Ovary (tissue), 9 donors: ENCODE measurements around the gene SIPA1L3. TPM values are rescaled to one million over a fixed set of nuclear protein-coding genes. Genes with fewer than 3 reads are reported as not detected.

Experiments
- DNase-seq, 5 donors: peaks; one replicate each; pipeline ENCODE4 v3.0.0-alpha.2; 2019 to 2020
- H3K27ac ChIP-seq, 2 donors: fragments of 200-600 bp; one replicate each; pipeline versions ENCODE4 v1.5.1 to v1.8.0; 2019 to 2022
- H3K27me3 ChIP-seq: fragments of 200-600 bp; one replicate; pipeline ENCODE4 v1.8.0; 2022
- H3K36me3 ChIP-seq: fragments of 200-600 bp; sonication (generic); one replicate; pipeline ENCODE4 v1.5.1; 2019
- H3K4me1 ChIP-seq: one replicate; pipeline ENCODE4 v1.8.1; 2013; ENCODE audit warnings: mild to moderate bottlenecking, moderate library complexity; ENCODE audit not compliant: insufficient read depth
- H3K4me3 ChIP-seq: fragments of 200-600 bp; sonication (generic); one replicate; pipeline ENCODE4 v1.5.1; 2017
- H3K9me3 ChIP-seq, 2 donors: fragments of 200-600 bp in 1 of 2; sonication (generic) in 1 of 2; one replicate each; pipeline versions ENCODE4 v1.5.1 to v1.8.1; 2013 to 2019; ENCODE audit warnings: mild to moderate bottlenecking in 1 of 2, moderate library complexity in 1 of 2
- CTCF ChIP-seq, 3 donors: fragments of 450-650 bp in 2 of 3; fragments of 200-600 bp in 1 of 3; IDR thresholded peaks; one replicate each; pipeline versions ENCODE4 v1.5.1 to v1.8.0; 2016 to 2022; ENCODE audit warnings: antibody characterized with exemption in 3 of 3, mild to moderate bottlenecking in 1 of 3
- EP300 ChIP-seq: sonication (generic); formaldehyde crosslinking; IDR thresholded peaks from one replicate; pipeline ENCODE4 v1.6.1; 2017; ENCODE audit warnings: antibody characterized with exemption
- POLR2A ChIP-seq: fragments of 450-650 bp; IDR thresholded peaks from one replicate; pipeline ENCODE4 v1.6.1; 2017; ENCODE audit warnings: antibody characterized with exemption, mild to moderate bottlenecking, moderate library complexity
- WGBS, 3 donors: extraction: QIAGEN DNeasy Blood & Tissue Kit in 1 of 3; methylation state at CpG; one replicate each; pipeline versions ENCODE4 v1.1.5 to v1.1.7; 2013 to 2017; 5-methylcytosine and 5-hydroxymethylcytosine counted together
- intact Hi-C, 4 donors: fragments of 100-400 bp; cut with DNase I; formaldehyde crosslinking; loops; one replicate each; pipeline versions ENCODE4 v1.11.0 to v1.15.1; 2022 to 2023
- polyA plus RNA-seq, 2 donors: library from polyadenylated mRNA; stranded (reverse); fragments of 200-250 nt in 1 of 2; fragments of 350-450 nt in 1 of 2; fragmentation: Illumina TruSeq in 1 of 2; extraction: RNeasy Lipid Tissue Mini Kit (QIAGEN cat#74804) in 1 of 2; gene quantifications; one replicate each; pipeline ENCODE4 v1.2.3, GENCODE V29; 2013 to 2014
- total RNA-seq, 7 donors: library from RNA; depleted of rRNA in 2 of 7; stranded (reverse); fragments of >200 nt in 2 of 7; fragmentation: NEBNext Ultra II Directional in 3 of 7; extraction: Animal tissue kit (Norgen Biotek cat#: 25700) in 3 of 7; gene quantifications; one replicate each; pipeline versions ENCODE4 v1.1.0 to v1.2.4, GENCODE V29; 2016 to 2023
- donor health status: DM: no; HTN: no; CAD: no; lungs with moderate emphysema.
- donor health status: DM: no; HTN: no; CAD: no.
- donor health status: Bipolar disorder and iron deficiency.
- donor health status: DM: yes; HTN: yes; CAD: no.
- donor health status: DM: no; HTN: no; CAD: no.
- donor health status: DM: yes; HTN: yes; CAD: no.

Gene SIPA1L3
- total and polyA plus RNA-seq, 9 donors: 4.5 to 27.9 (median 18.2) TPM

- Histone ChIP-seq H3K9me3 (no peaks in the 10 kb centered on the region), H3K36me3 (no peaks in the 10 kb centered on the region), H3K27ac (no peak overlapping the region), H3K4me3 (no peak overlapping the region), H3K27me3 (no peaks in the 10 kb centered on the region), H3K4me1 (no peaks in the 10 kb centered on the region)
- no peak for TF ChIP-seq EP300
- no peak for TF ChIP-seq CTCF (IDR thresholded peaks at IDR 0.05)
- TF ChIP-seq POLR2A: no peak
- intact Hi-C loops: no loop called here
- DNase-seq: no peak
- WGBS, 3 donors: 77 to 86% (median 81%) methylated on average over 3 of the region's 3 CpGs
These were observed 29.9 kb upstream of the SIPA1L3 start for GRCh38 chr19:37877147-37877546.

- no peaks in the 10 kb centered on the region for H3K4me1 ChIP-seq
- H3K27me3 ChIP-seq: no peaks in the 10 kb centered on the region
- no peak for TF ChIP-seq CTCF (IDR thresholded peaks at IDR 0.05)
- no peak for TF ChIP-seq EP300
- no peak for TF ChIP-seq POLR2A
- intact Hi-C loops: no loop called here
- H3K4me3 ChIP-seq: no peak overlapping the region
- H3K36me3 ChIP-seq: no peaks in the 10 kb centered on the region
- 86 to 93% (median 92%) methylated on average over 1 of the region's 1 CpG for WGBS, 3 donors
- no peak for DNase-seq
- no peaks in the 10 kb centered on the region for H3K9me3 ChIP-seq
- H3K27ac ChIP-seq: no peak overlapping the region
These were observed 21.6 kb upstream of the SIPA1L3 start for GRCh38 chr19:37885392-37885791.

- Histone ChIP-seq H3K36me3 (no peaks in the 10 kb centered on the region), H3K27me3 (no peaks in the 10 kb centered on the region), H3K4me1 (no peaks in the 10 kb centered on the region), H3K9me3 (no peaks in the 10 kb centered on the region), H3K4me3 (no peak overlapping the region), H3K27ac (no peak overlapping the region)
- intact Hi-C loops: no loop called here
- 62 to 83% (median 66%) methylated on average over 1 of the region's 1 CpG for WGBS, 3 donors
- no peak for TF ChIP-seq CTCF (IDR thresholded peaks at IDR 0.05)
- no peak for DNase-seq
These were observed 20.4 kb upstream of the SIPA1L3 start for GRCh38 chr19:37886571-37886970.

- DNase-seq: no peak
- Histone ChIP-seq H3K27me3 (no peaks in the 10 kb centered on the region), H3K27ac (no peak overlapping the region), H3K36me3 (no peaks in the 10 kb centered on the region), H3K9me3 (no peaks in the 10 kb centered on the region), H3K4me1 (no peaks in the 10 kb centered on the region), H3K4me3 (no peak overlapping the region)
- no peak for TF ChIP-seq EP300
- no peak for TF ChIP-seq POLR2A
- TF ChIP-seq CTCF (IDR thresholded peaks at IDR 0.05): no peak
- WGBS, 3 donors: 81 to 87% (median 86%) methylated on average over 11 of the region's 11 CpGs
- intact Hi-C loops: loop anchor here in 1 of 4 donors (10.0 kb wide), 1 partner anchor 201 kb away; no protein-coding TSS in a partner anchor
These were observed 13.0 kb upstream of the SIPA1L3 start for GRCh38 chr19:37893845-37894575.
